HG03095 (cell line): ENCODE results near the gene TRIM49.
"Not testable (repeated sequence)": the region's sequence is repeated elsewhere in the genome, so short reads cannot be mapped to it uniquely, and the experiment has no call there.

ENCODE experiments used
- ATAC-seq: cut with Tn5 transposase; IDR thresholded peaks from one replicate; pipeline ENCODE4 v1.9.1; 2021; ENCODE audit warnings: moderate library complexity; ENCODE audit not compliant: unreplicated experiment

TRIM49 gene

GRCh38 chr11:89808475-89808874 lies at the start of gene TRIM49:
Gene TRIM49 (minus strand): TSS chr11:89808575. CDS start chr11:89804469, 4,106 bp downstream.
- not testable (repeated sequence) for ATAC-seq

- not testable (repeated sequence) for ATAC-seq
Measured at GRCh38 chr11:89826694-89827093, 18.3 kb upstream of the TRIM49 start.

GRCh38 chr11:89820008-89820407 lies 11.6 kb upstream of the TRIM49 start:
- not testable (repeated sequence) for ATAC-seq

GRCh38 chr11:89813535-89813934 lies 5.2 kb upstream of the TRIM49 start:
- ATAC-seq = not testable (repeated sequence)

GRCh38 chr11:89787506-89788063 lies 20.8 kb downstream of the TRIM49 start:
- ATAC-seq = not testable (repeated sequence)

- ATAC-seq = not testable (repeated sequence)
Measured at GRCh38 chr11:89785726-89786125, 22.6 kb downstream of the TRIM49 start.

GRCh38 chr11:89750822-89751221 lies 57.6 kb downstream of the TRIM49 start:
- not testable (repeated sequence) for ATAC-seq
